SU-DHL-6 (cell line): ENCODE results near the gene LRRC74A.

Experiments used
- CTCF ChIP-seq: fragments of 200-600 bp; sonication (generic); IDR thresholded peaks from one replicate; pipeline ENCODE4 v1.5.1; 2017; ENCODE audit warnings: antibody characterized with exemption, mild to moderate bottlenecking, low read length, moderate library complexity; ENCODE audit not compliant: insufficient read depth, poor library complexity, severe bottlenecking
- EZH2phosphoT487 ChIP-seq: fragments of 200-600 bp; sonication (generic), shearing (Covaris generic); conservative IDR thresholded peaks from 2 replicates; pipeline ENCODE4 v1.6.1; 2018; ENCODE audit warnings: mild to moderate bottlenecking, antibody characterized with exemption, low read length, moderate library complexity, mixed read lengths

GRCh38 chr14:76784266-76784874, 41.8 kb upstream of the LRRC74A start:
- TF ChIP-seq CTCF (no peak), EZH2phosphoT487 (no peak)
